Osteocyte (in vitro differentiated cells): ENCODE data around the gene ARID5A. TPM values are rescaled to one million over a fixed set of nuclear protein-coding genes. Genes with fewer than 3 reads are reported as not detected.

ENCODE experiments used
- DNase-seq: peaks from one replicate; pipeline ENCODE4 v3.0.0; 2021; ENCODE audit warnings: mixed read lengths; ENCODE audit not compliant: unreplicated experiment; ENCODE audit errors: extremely low spot score
- H3K27ac Mint-ChIP-seq: one replicate; pipeline ENCODE4 v1.8.0; 2021; ENCODE audit warnings: mild to moderate bottlenecking, mixed read lengths; ENCODE audit not compliant: unreplicated experiment
- H3K27me3 Mint-ChIP-seq: one replicate; pipeline ENCODE4 v1.8.0; 2021; ENCODE audit warnings: mixed read lengths; ENCODE audit not compliant: unreplicated experiment
- H3K36me3 Mint-ChIP-seq: one replicate; pipeline ENCODE4 v1.8.0; 2021; ENCODE audit warnings: mixed read lengths; ENCODE audit not compliant: unreplicated experiment
- H3K4me1 Mint-ChIP-seq: one replicate; pipeline ENCODE4 v1.8.0; 2021; ENCODE audit warnings: mixed read lengths; ENCODE audit not compliant: unreplicated experiment
- H3K4me3 Mint-ChIP-seq: one replicate; pipeline ENCODE4 v1.8.0; 2021; ENCODE audit warnings: mild to moderate bottlenecking, moderate library complexity, mixed read lengths; ENCODE audit not compliant: unreplicated experiment
- H3K9me3 Mint-ChIP-seq: one replicate; pipeline ENCODE4 v1.8.0; 2021; ENCODE audit warnings: mixed read lengths; ENCODE audit not compliant: unreplicated experiment
- CTCF ChIP-seq: fragments of 200-600 bp; sonication (generic); IDR thresholded peaks from 2 replicates; pipeline ENCODE4 v1.5.0; 2021; ENCODE audit warnings: antibody characterized with exemption, mild to moderate bottlenecking, moderate library complexity
- total RNA-seq: library from RNA; stranded (reverse); gene quantifications from 2 replicates; pipeline ENCODE4 v1.2.1, GENCODE V29; 2021

Gene ARID5A
- total RNA-seq, 1 donor from 2014 or later, result 25.9 TPM

GRCh38 chr2:96533292-96534073 is 3.1 kb upstream of the ARID5A start:
- no peaks in the 10 kb centered on the region for H3K36me3 Mint-ChIP-seq
- no peaks in the 10 kb centered on the region for H3K9me3 Mint-ChIP-seq
- H3K4me1 Mint-ChIP-seq, result peaks cover 53% of the 10 kb centered on the region
- peak overlapping the region; percentile 15 for H3K4me3 Mint-ChIP-seq
- DNase-seq, result no peak
- no peak for TF ChIP-seq CTCF
- no peaks in the 10 kb centered on the region for H3K27me3 Mint-ChIP-seq
- peak overlapping the region; percentile 96 for H3K27ac Mint-ChIP-seq

DNA sequence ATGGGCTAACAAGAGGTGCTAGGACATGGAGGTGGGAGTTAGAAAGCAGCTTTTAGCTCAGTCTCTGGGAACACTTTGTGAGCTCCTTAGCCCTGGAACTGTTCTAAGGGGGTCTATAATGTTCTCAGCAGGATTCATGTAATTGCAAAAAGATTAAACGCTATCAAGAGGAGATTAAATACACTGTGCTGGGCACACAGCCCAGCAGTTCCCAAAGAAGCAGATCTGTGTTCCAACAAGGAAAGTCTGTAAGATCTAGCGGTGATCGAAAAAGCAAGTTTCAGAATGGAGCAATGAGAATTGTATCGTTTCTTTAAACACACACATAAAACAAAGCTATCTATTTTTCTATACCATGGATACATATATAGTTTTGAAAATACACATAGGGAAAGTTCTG is 2.4 kb upstream of the ARID5A start:
- peak overlapping the region; percentile 96 for H3K27ac Mint-ChIP-seq
- H3K36me3 Mint-ChIP-seq, result no peaks in the 10 kb centered on the region
- no peaks in the 10 kb centered on the region for H3K27me3 Mint-ChIP-seq
- H3K4me1 Mint-ChIP-seq, result peaks cover 53% of the 10 kb centered on the region
- H3K9me3 Mint-ChIP-seq, result no peaks in the 10 kb centered on the region
- no peak for DNase-seq
- TF ChIP-seq CTCF, result no peak
- H3K4me3 Mint-ChIP-seq, result no peak overlapping the region

DNA sequence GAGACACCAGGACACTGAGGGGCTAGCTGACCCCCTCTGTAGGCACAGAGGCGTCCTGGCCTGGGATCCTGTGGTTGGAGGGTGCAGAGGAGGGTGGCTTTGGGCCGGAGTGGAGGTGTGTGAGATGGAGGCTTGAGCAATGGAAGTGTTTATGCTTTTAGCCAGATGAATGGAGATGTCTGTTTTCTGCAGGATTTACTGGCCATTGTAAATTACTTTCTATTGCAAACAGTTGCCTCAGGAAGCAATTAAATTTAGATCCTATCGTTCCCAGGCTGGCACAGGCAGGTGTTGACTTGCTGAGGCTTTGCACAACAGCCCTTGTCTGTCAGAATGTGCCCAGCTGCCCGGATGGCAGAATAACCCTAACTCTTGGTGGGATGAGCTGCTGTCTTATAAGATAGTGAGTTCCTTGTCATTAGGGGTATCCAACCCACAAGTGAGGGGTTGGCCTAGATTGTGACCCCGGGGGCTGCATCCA is 1.8 kb upstream of the ARID5A start:
- Mint-ChIP-seq H3K27ac (peak overlapping the region; percentile 96), H3K27me3 (no peaks in the 10 kb centered on the region), H3K36me3 (no peaks in the 10 kb centered on the region), H3K9me3 (no peaks in the 10 kb centered on the region), H3K4me3 (no peak overlapping the region), H3K4me1 (peaks cover 57% of the 10 kb centered on the region)
- no peak for TF ChIP-seq CTCF
- DNase-seq, result no peak

- TF ChIP-seq CTCF, result no peak
- Mint-ChIP-seq H3K36me3 (no peaks in the 10 kb centered on the region), H3K9me3 (no peaks in the 10 kb centered on the region), H3K27ac (no peak overlapping the region), H3K4me1 (peaks cover 63% of the 10 kb centered on the region), H3K27me3 (no peaks in the 10 kb centered on the region), H3K4me3 (no peak overlapping the region)
- no peak for DNase-seq
Measured at GRCh38 chr2:96535331-96535730, 1.2 kb upstream of the ARID5A start.

DNA sequence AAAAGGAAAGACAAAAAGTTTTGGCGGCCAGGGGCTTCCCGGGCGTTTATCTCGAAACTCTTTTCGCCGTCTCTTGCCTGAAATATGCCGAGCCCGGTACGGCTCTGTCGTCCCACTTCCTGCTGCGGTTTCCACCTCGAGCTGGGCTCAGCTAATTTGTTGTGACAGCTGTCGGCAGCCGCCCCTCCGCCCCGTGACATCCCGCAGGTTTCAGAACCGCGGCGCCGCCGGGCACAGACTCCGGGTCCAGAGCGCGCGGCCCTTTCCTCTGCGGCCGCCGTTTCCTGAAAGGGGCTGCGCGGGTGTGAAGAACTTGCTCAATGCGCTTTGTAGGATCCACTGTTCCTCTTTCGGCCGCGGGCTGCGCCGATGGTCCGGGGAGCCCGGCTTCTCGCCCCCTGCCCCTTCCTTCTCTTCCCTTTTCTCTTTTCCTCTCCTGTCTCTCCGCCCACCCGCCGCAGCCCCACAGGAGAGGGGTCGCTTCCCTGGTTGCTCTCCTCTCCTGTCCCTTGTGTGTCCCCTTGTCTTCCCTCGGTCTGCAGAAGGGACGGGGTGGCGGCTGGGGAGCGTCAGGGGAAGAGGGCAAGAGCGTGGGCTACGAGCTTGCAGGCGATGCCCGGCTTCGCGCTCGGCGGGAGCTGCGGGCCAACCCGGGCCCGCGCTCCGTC is 648 bp downstream of the ARID5A start:
- peak; percentile 88 for DNase-seq
- Mint-ChIP-seq H3K27me3 (no peaks in the 10 kb centered on the region), H3K27ac (peak overlapping the region; percentile 87)

More for the DNA sequence above, 648 bp downstream of the ARID5A start:
- no peak for TF ChIP-seq CTCF
- Mint-ChIP-seq H3K36me3 (no peaks in the 10 kb centered on the region), H3K4me3 (peak overlapping the region; percentile 89), H3K4me1 (peaks cover 67% of the 10 kb centered on the region), H3K9me3 (no peaks in the 10 kb centered on the region)
